ENCODE measurements around the gene IMMP2L. TPM values are rescaled to one million over a fixed set of nuclear protein-coding genes. Genes with fewer than 3 reads are reported as not detected.

Gene IMMP2L
- total RNA-seq, 1 experiment from 2014 or later, result 8.8 TPM

DNA sequence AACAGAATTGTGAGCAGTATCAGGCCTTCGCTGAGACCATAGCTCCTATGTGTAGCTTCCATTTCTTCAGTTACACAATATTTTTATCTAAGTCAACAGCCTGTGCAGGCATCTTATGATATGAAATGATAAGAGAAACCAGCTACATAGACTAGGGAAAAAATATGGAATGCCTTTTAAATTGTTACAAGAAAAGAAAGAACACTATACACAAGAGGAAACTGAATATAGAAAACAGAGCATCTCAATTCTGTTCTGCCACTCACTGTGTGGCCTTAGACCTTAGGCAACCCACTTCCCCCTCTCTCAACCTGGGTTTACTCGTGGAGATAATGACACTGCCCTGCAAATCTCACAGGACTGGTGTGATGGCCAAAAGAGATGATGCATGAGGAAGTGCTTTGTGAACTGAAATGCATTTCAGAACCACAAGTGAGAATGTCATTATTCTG, 338.5 kb downstream of the IMMP2L start:
- Histone ChIP-seq H3K4me1 (ENCODE audit: control insufficient read depth, insufficient read depth, low read length) (no peaks in the 10 kb centered on the region), H3K36me3 (ENCODE audit: control insufficient read depth, insufficient read depth, low read length) (no peaks in the 10 kb centered on the region), H3K27me3 (ENCODE audit: control insufficient read depth, insufficient read depth, low read length) (no peaks in the 10 kb centered on the region), H3K4me3 (ENCODE audit: low read depth in 2 of 2, low read length in 2 of 2) (no peak overlapping the region), H3K9me3 (ENCODE audit: control insufficient read depth, insufficient read depth, low read depth, low read length) (no peaks in the 10 kb centered on the region), H3K27ac (ENCODE audit: low read length) (no peak overlapping the region)
- intact Hi-C loops (cut with micrococcal nuclease; ENCODE audit: unreplicated experiment) (no loop called here), in situ Hi-C loops (cut with HindIII; ENCODE audit: low pct_unique_long_range_greater_than_20kb, low sequenced_read_pairs) (no loop called here)
- ChIA-PET POLR2A (no interaction called here), CTCF (no interaction called here)
- no peak for ATAC-seq
- no TSS peak for BruUV-seq (replicated peaks)
- DNase-seq (ENCODE audit: low read depth, low spot score), result no peak
- TF ChIP-seq, protein P1, sequence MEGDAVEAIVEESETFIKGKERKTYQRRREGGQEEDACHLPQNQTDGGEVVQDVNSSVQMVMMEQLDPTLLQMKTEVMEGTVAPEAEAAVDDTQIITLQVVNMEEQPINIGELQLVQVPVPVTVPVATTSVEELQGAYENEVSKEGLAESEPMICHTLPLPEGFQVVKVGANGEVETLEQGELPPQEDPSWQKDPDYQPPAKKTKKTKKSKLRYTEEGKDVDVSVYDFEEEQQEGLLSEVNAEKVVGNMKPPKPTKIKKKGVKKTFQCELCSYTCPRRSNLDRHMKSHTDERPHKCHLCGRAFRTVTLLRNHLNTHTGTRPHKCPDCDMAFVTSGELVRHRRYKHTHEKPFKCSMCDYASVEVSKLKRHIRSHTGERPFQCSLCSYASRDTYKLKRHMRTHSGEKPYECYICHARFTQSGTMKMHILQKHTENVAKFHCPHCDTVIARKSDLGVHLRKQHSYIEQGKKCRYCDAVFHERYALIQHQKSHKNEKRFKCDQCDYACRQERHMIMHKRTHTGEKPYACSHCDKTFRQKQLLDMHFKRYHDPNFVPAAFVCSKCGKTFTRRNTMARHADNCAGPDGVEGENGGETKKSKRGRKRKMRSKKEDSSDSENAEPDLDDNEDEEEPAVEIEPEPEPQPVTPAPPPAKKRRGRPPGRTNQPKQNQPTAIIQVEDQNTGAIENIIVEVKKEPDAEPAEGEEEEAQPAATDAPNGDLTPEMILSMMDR (IDR thresholded peaks at IDR 0.05), result no peak
- TF ChIP-seq TCF7L2 (IDR thresholded peaks at IDR 0.05; ENCODE audit: low read depth, low read length) (no peak), POLR2AphosphoS5 (IDR thresholded peaks at IDR 0.05; ENCODE audit: low read depth, low read length) (no peak), SIN3A (IDR thresholded peaks at IDR 0.05; ENCODE audit: borderline replicate concordance, insufficient read depth, low read depth, low read length) (no peak)
- TF ChIP-seq, protein P2, sequence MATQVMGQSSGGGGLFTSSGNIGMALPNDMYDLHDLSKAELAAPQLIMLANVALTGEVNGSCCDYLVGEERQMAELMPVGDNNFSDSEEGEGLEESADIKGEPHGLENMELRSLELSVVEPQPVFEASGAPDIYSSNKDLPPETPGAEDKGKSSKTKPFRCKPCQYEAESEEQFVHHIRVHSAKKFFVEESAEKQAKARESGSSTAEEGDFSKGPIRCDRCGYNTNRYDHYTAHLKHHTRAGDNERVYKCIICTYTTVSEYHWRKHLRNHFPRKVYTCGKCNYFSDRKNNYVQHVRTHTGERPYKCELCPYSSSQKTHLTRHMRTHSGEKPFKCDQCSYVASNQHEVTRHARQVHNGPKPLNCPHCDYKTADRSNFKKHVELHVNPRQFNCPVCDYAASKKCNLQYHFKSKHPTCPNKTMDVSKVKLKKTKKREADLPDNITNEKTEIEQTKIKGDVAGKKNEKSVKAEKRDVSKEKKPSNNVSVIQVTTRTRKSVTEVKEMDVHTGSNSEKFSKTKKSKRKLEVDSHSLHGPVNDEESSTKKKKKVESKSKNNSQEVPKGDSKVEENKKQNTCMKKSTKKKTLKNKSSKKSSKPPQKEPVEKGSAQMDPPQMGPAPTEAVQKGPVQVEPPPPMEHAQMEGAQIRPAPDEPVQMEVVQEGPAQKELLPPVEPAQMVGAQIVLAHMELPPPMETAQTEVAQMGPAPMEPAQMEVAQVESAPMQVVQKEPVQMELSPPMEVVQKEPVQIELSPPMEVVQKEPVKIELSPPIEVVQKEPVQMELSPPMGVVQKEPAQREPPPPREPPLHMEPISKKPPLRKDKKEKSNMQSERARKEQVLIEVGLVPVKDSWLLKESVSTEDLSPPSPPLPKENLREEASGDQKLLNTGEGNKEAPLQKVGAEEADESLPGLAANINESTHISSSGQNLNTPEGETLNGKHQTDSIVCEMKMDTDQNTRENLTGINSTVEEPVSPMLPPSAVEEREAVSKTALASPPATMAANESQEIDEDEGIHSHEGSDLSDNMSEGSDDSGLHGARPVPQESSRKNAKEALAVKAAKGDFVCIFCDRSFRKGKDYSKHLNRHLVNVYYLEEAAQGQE (IDR thresholded peaks at IDR 0.05; ENCODE audit: insufficient read depth in 1 of 2, low read depth in 2 of 2, low read length in 1 of 2), result no peak

DNA sequence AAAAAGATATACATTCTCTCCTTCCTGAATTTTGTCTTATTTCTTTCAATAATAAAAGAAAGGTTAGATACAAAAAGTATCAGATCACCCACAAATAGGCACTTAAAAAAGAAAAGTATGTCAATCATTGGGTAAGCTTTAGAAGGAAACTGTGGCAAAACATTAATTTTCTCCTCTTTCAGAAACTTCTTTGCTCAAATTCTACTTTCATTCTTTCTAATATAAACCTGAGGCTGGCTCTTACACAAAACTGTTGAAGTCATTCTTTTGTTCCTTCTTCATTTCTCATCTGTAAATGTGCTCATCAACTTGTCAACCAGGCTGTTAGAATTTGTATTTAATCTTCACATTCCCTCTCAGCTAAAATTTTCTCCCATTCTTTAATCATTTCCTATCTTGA, 346.7 kb downstream of the IMMP2L start:
- ATAC-seq, result no peak
- Histone ChIP-seq H3K36me3 (ENCODE audit: control insufficient read depth, insufficient read depth, low read length) (no peaks in the 10 kb centered on the region), H3K27me3 (ENCODE audit: control insufficient read depth, insufficient read depth, low read length) (no peaks in the 10 kb centered on the region), H3K9me3 (ENCODE audit: control insufficient read depth, insufficient read depth, low read depth, low read length) (no peaks in the 10 kb centered on the region), H3K27ac (ENCODE audit: low read length) (no peak overlapping the region), H3K4me1 (ENCODE audit: control insufficient read depth, insufficient read depth, low read length) (no peaks in the 10 kb centered on the region), H3K4me3 (ENCODE audit: low read depth in 2 of 2, low read length in 2 of 2) (no peak overlapping the region)
- BruUV-seq (replicated peaks), result no TSS peak
- intact Hi-C loops (cut with micrococcal nuclease; ENCODE audit: unreplicated experiment), result no loop called here
- POLR2A ChIA-PET, result no interaction called here
- CTCF ChIA-PET, result no interaction called here
- TF ChIP-seq SIN3A (IDR thresholded peaks at IDR 0.05; ENCODE audit: borderline replicate concordance, insufficient read depth, low read depth, low read length), result no peak
- TF ChIP-seq POLR2AphosphoS5 (IDR thresholded peaks at IDR 0.05; ENCODE audit: low read depth, low read length), result no peak
- TF ChIP-seq, protein P2 (IDR thresholded peaks at IDR 0.05; ENCODE audit: insufficient read depth in 1 of 2, low read depth in 2 of 2, low read length in 1 of 2), result no peak
- TF ChIP-seq, protein P1 (IDR thresholded peaks at IDR 0.05), result no peak
- TF ChIP-seq TCF7L2 (IDR thresholded peaks at IDR 0.05; ENCODE audit: low read depth, low read length), result no peak
- in situ Hi-C loops (cut with HindIII; ENCODE audit: low pct_unique_long_range_greater_than_20kb, low sequenced_read_pairs), result no loop called here
- no peak for DNase-seq (ENCODE audit: low read depth, low spot score)
